ENCODE data around the gene ERBB4. TPM values are rescaled to one million over a fixed set of nuclear protein-coding genes. Genes with fewer than 3 reads are reported as not detected.
A peak's percentile ranks its signal among the peaks of the same experiment; 100 is the strongest.

The ERBB4 gene
- total RNA-seq, 2 experiments from 2014 or later = not detected

DNA sequence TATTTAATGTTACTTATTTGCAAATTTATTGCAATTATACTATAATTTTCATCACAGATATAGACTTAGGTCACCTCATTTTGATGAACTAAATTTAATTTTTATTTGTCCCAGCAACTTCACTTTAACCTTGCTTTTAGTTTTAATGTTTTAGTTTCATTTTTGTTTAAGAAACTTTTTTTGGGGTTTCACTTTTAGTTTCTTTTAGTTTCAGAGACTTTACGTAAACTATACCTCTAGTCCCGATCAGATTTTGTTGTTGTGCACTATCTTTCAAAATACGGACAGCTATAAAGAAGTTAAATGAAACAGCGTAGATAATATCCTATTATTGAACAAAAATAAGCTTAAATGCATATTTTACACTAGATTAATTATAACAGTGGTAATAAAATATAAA lies 460.5 kb downstream of the ERBB4 start:
- Mint-ChIP-seq H3K9me3 (peaks cover 4% of the 10 kb centered on the region), H3K36me3 (ENCODE audit: low read depth) (no peaks in the 10 kb centered on the region), H3K4me1 (ENCODE audit: low read depth) (no peaks in the 10 kb centered on the region), H3K27me3 (no peaks in the 10 kb centered on the region), H3K4me3 (no peak overlapping the region), H3K27ac (no peak overlapping the region)
- ChIA-PET CTCF (no interaction called here), POLR2A (no interaction called here)
- Histone ChIP-seq H3K36me3 (ENCODE audit: insufficient read depth, low read length) (no peaks in the 10 kb centered on the region), H3K27ac (ENCODE audit: low read depth in 1 of 2, low read length in 2 of 2) (no peak overlapping the region), H3K27me3 (ENCODE audit: control insufficient read depth in 1 of 2, insufficient read depth in 2 of 2, low read length in 2 of 2) (no peaks in the 10 kb centered on the region), H3K9me3 (ENCODE audit: control insufficient read depth in 1 of 2, insufficient read depth in 1 of 2, low read length in 2 of 2) (no peaks in the 10 kb centered on the region), H3K4me1 (ENCODE audit: insufficient read depth, low read length) (no peaks in the 10 kb centered on the region), H3K4me3 (ENCODE audit: low read length) (no peak overlapping the region)
- TF ChIP-seq, protein P1, sequence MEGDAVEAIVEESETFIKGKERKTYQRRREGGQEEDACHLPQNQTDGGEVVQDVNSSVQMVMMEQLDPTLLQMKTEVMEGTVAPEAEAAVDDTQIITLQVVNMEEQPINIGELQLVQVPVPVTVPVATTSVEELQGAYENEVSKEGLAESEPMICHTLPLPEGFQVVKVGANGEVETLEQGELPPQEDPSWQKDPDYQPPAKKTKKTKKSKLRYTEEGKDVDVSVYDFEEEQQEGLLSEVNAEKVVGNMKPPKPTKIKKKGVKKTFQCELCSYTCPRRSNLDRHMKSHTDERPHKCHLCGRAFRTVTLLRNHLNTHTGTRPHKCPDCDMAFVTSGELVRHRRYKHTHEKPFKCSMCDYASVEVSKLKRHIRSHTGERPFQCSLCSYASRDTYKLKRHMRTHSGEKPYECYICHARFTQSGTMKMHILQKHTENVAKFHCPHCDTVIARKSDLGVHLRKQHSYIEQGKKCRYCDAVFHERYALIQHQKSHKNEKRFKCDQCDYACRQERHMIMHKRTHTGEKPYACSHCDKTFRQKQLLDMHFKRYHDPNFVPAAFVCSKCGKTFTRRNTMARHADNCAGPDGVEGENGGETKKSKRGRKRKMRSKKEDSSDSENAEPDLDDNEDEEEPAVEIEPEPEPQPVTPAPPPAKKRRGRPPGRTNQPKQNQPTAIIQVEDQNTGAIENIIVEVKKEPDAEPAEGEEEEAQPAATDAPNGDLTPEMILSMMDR (IDR thresholded peaks at IDR 0.05) = no peak
- DNase-seq (peak in 1 of 14 experiments; percentile 5), ATAC-seq (ENCODE audit: poor library complexity) (no peak)
- intact Hi-C loops (cut with DNase I, micrococcal nuclease) = no loop called here

DNA sequence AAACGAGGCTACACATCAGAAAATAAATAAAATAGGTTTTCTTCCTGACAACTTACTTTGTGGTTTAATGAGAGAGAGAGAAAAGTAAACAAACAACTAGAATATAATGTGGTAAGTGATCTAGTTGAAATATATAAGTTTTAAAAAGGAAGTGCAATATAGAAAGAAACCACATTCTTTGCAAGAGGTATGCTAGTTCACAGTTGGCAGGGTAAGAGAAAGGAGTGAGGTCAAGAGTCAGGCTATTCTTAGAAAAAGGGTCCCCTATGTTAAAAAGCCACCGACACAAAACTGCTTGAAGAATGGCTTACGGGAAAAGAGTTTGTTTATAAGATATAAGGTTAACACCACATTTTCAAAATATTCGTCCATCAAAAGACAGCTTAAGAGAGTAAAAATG lies 462.1 kb downstream of the ERBB4 start:
- TF ChIP-seq, protein P1 (IDR thresholded peaks at IDR 0.05) = no peak

DNA sequence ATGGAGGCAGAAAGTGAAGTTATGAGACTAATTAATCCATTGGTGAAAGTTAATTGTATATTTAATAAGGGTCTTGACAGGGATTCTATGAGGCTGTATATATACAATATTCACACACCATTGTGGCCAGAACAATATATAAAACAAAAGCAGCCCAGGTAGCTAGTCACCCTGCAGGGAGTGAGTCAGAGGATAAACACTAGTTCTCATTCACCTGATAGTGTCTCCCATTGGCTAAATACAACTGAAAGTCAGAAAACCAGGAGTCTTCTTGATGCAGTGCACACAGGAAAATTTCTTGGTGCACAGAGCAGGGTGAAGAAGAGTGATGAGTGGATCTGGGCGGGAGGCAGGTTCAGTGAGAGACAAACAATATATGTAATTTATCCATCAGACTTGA lies 465.2 kb downstream of the ERBB4 start:
- Mint-ChIP-seq H3K36me3 (ENCODE audit: low read depth) (no peaks in the 10 kb centered on the region), H3K4me1 (ENCODE audit: low read depth) (no peaks in the 10 kb centered on the region), H3K27ac (no peak overlapping the region), H3K27me3 (no peaks in the 10 kb centered on the region), H3K9me3 (no peaks in the 10 kb centered on the region), H3K4me3 (no peak overlapping the region)
- TF ChIP-seq, protein P1 (IDR thresholded peaks at IDR 0.05) = no peak
- DNase-seq = no peak
- Histone ChIP-seq H3K9me3 (ENCODE audit: control insufficient read depth in 1 of 2, insufficient read depth in 1 of 2, low read length in 2 of 2) (no peaks in the 10 kb centered on the region), H3K36me3 (ENCODE audit: insufficient read depth, low read length) (no peaks in the 10 kb centered on the region), H3K4me1 (ENCODE audit: insufficient read depth, low read length) (no peaks in the 10 kb centered on the region), H3K4me3 (ENCODE audit: low read length) (no peak overlapping the region), H3K27ac (ENCODE audit: low read depth in 1 of 2, low read length in 2 of 2) (no peak overlapping the region), H3K27me3 (ENCODE audit: control insufficient read depth in 1 of 2, insufficient read depth in 2 of 2, low read length in 2 of 2) (no peaks in the 10 kb centered on the region)
- POLR2A ChIA-PET = no interaction called here
- no peak for ATAC-seq (ENCODE audit: poor library complexity)
- CTCF ChIA-PET = no interaction called here
- intact Hi-C loops (cut with DNase I, micrococcal nuclease) = no loop called here

More for the DNA sequence above, 462.1 kb downstream of the ERBB4 start:
- DNase-seq = no peak
- intact Hi-C loops (cut with DNase I, micrococcal nuclease) = no loop called here
- Mint-ChIP-seq H3K4me3 (no peak overlapping the region), H3K27ac (no peak overlapping the region), H3K36me3 (ENCODE audit: low read depth) (no peaks in the 10 kb centered on the region), H3K27me3 (no peaks in the 10 kb centered on the region), H3K9me3 (peaks cover 4% of the 10 kb centered on the region), H3K4me1 (ENCODE audit: low read depth) (no peaks in the 10 kb centered on the region)
- ChIA-PET CTCF (no interaction called here), POLR2A (no interaction called here)
- no peak overlapping the region for H3K4me3 ChIP-seq (ENCODE audit: low read length)
- no peaks in the 10 kb centered on the region for H3K4me1 ChIP-seq (ENCODE audit: insufficient read depth, low read length)
- H3K27ac ChIP-seq (ENCODE audit: low read depth in 1 of 2, low read length in 2 of 2) = no peak overlapping the region
- H3K9me3 ChIP-seq (ENCODE audit: control insufficient read depth in 1 of 2, insufficient read depth in 1 of 2, low read length in 2 of 2) = no peaks in the 10 kb centered on the region
- ATAC-seq (ENCODE audit: poor library complexity) = no peak
- H3K27me3 ChIP-seq (ENCODE audit: control insufficient read depth in 1 of 2, insufficient read depth in 2 of 2, low read length in 2 of 2) = no peaks in the 10 kb centered on the region
- H3K36me3 ChIP-seq (ENCODE audit: insufficient read depth, low read length) = no peaks in the 10 kb centered on the region

Data from CD4-positive, alpha-beta T cell (primary cell).